ENCODE data around the gene DDR1. TPM values are rescaled to one million over a fixed set of nuclear protein-coding genes. Genes with fewer than 3 reads are reported as not detected.
A peak's percentile ranks its signal among the peaks of the same experiment; 100 is the strongest.

DDR1 gene
- total and polyA plus RNA-seq, 2 experiments from 2014 or later, result 58.3 to 154 TPM

GRCh38 chr6:30837870-30838269, 46.4 kb upstream of the DDR1 start:
- H3K4me3 ChIP-seq, result no peak overlapping the region
- no peaks in the 10 kb centered on the region for H3K27me3 ChIP-seq (ENCODE audit: insufficient read depth)
- no peak for DNase-seq (ENCODE audit: low spot score)
- TF ChIP-seq STAT1 (IDR thresholded peaks at IDR 0.05; ENCODE audit: unreplicated experiment), result no peak
- no peak for TF ChIP-seq CTCF (conservative IDR thresholded peaks at IDR 0.05; ENCODE audit: low read depth in 2 of 2)
- TF ChIP-seq ETS1 (IDR thresholded peaks at IDR 0.05), result no peak
- no peak for TF ChIP-seq JUNB (IDR thresholded peaks at IDR 0.05; ENCODE audit: unreplicated experiment)
- TF ChIP-seq POLR2AphosphoS5 (IDR thresholded peaks at IDR 0.05; ENCODE audit: low read depth), result 0 out of 2 replicates have a peak, but pooled peaks have one; percentile 21
- H3K79me2 ChIP-seq (replicated peaks; ENCODE audit: insufficient read depth), result no peaks in the 10 kb centered on the region; the same call in 1 of the 2 replicates
- H2AFZ ChIP-seq, result no peak overlapping the region
- peaks cover 13% of the 10 kb centered on the region for H3K27me3 Mint-ChIP-seq (ENCODE audit: insufficient read depth, low read depth, poor library complexity)
- H3K36me3 Mint-ChIP-seq (ENCODE audit: low read depth), result peaks cover 64% of the 10 kb centered on the region
- peaks cover 10% of the 10 kb centered on the region; the same call in 1 of the 2 replicates for H3F3A ChIP-seq (replicated peaks; ENCODE audit: low read depth)
- peaks cover 40% of the 10 kb centered on the region for H3K4me1 ChIP-seq (ENCODE audit: insufficient read depth)
- no peak overlapping the region for H3K27ac Mint-ChIP-seq
- peaks cover 5% of the 10 kb centered on the region; the same call in 1 of the 2 replicates for H3K9me2 ChIP-seq (ENCODE audit: insufficient read depth)
- no peak overlapping the region for H3K4me2 ChIP-seq
- no peaks in the 10 kb centered on the region for H4K20me1 ChIP-seq (replicated peaks; ENCODE audit: insufficient read depth)
- H3K4me1 Mint-ChIP-seq, result peaks cover 20% of the 10 kb centered on the region
- no peak for ATAC-seq
- no peak overlapping the region for H3K4me3 Mint-ChIP-seq
- H3K27ac ChIP-seq (ENCODE audit: low read depth), result no peak overlapping the region
- peaks cover 29% of the 10 kb centered on the region for H3K36me3 ChIP-seq (ENCODE audit: insufficient read depth)
- peaks cover 39% of the 10 kb centered on the region for H3K9me3 Mint-ChIP-seq

- Mint-ChIP-seq H3K27ac (no peak overlapping the region), H3K36me3 (ENCODE audit: low read depth) (peaks cover 82% of the 10 kb centered on the region), H3K4me3 (no peak overlapping the region), H3K27me3 (ENCODE audit: insufficient read depth, low read depth, poor library complexity) (peaks cover 7% of the 10 kb centered on the region), H3K4me1 (peaks cover 37% of the 10 kb centered on the region), H3K9me3 (peaks cover 47% of the 10 kb centered on the region)
- DNase-seq (ENCODE audit: low spot score) (no peak), ATAC-seq (no peak)
- H3K27ac ChIP-seq (ENCODE audit: low read depth), result no peak overlapping the region
- H3K36me3 ChIP-seq (ENCODE audit: insufficient read depth), result peaks cover 31% of the 10 kb centered on the region
- TF ChIP-seq STAT1 (IDR thresholded peaks at IDR 0.05; ENCODE audit: unreplicated experiment) (no peak), ZNF331 (CRISPR knock-in tag; IDR thresholded peaks at IDR 0.05; ENCODE audit: low read depth) (no peak), REST (IDR thresholded peaks at IDR 0.05; ENCODE audit: unreplicated experiment) (no peak), JUNB (IDR thresholded peaks at IDR 0.05; ENCODE audit: unreplicated experiment) (no peak), CREB1 (CRISPR knock-in tag; IDR thresholded peaks at IDR 0.05; ENCODE audit: low read depth) (no peak), EZH2phosphoT487 (IDR thresholded peaks at IDR 0.05; ENCODE audit: unreplicated experiment) (no peak), ETS1 (IDR thresholded peaks at IDR 0.05) (no peak), ZNF114 (CRISPR knock-in tag; IDR thresholded peaks at IDR 0.05) (no peak)
- no peaks in the 10 kb centered on the region for H3K27me3 ChIP-seq (ENCODE audit: insufficient read depth)
- H3K4me1 ChIP-seq (ENCODE audit: insufficient read depth), result peaks cover 56% of the 10 kb centered on the region
- H3F3A ChIP-seq (replicated peaks; ENCODE audit: low read depth), result peaks cover 12% of the 10 kb centered on the region
- no peak overlapping the region for H3K4me2 ChIP-seq
- H3K9me2 ChIP-seq (ENCODE audit: insufficient read depth), result peaks cover 5% of the 10 kb centered on the region; the same call in 1 of the 2 replicates
- no peaks in the 10 kb centered on the region for H4K20me1 ChIP-seq (replicated peaks; ENCODE audit: insufficient read depth)
- no peaks in the 10 kb centered on the region; the same call in 1 of the 2 replicates for H3K79me2 ChIP-seq (replicated peaks; ENCODE audit: insufficient read depth)
- H2AFZ ChIP-seq, result no peak overlapping the region
- H3K4me3 ChIP-seq, result no peak overlapping the region
Measured at GRCh38 chr6:30839671-30840070, 44.6 kb upstream of the DDR1 start.

Measured in GM23338 (cell line).